ENCODE results near the gene DHX8. TPM values are rescaled to one million over a fixed set of nuclear protein-coding genes. Genes with fewer than 3 reads are reported as not detected.
"Not testable (repeated sequence)": the region's sequence is repeated elsewhere in the genome, so short reads cannot be mapped to it uniquely, and the experiment has no call there.

The DHX8 gene
- total and polyA plus RNA-seq, 7 donors: 13.4 to 42.5 (median 27.5) TPM

DNA sequence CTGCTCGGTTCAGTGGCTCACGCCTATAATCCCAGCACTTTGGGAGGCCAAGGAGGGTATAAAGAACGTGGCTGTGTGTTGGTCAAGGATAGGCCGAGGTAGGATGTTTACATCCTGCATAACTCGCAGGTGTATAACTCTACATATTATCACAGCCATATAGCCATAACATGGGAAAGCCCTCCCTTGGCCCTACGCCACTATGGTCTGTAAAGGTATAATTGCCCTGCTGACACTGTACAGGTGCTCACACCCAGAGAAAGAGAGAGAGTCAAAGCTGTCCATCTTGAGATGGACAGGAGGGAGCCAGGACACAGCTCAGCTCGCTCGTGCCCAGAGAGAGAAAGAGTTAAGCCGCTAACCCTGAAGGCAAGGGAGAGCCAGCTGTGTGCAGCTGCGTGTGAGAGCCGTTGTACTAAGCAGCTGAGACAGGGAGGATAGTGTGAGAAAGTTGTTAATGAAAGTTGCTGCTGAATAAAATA, 30.4 kb upstream of the DHX8 start:
- intact Hi-C loops (cut with DNase I): no loop called here
- H3K4me1 ChIP-seq: peaks cover 4% of the 10 kb centered on the region
- no peak for DNase-seq
- H3K4me3 ChIP-seq: no peak overlapping the region
- WGBS, 3 donors: 41 to 45% (median 42%) methylated on average over 11 of the region's 11 CpGs
- ATAC-seq: no peak
- H3K27me3 ChIP-seq (ENCODE audit: insufficient read depth in 3 of 3, low read length in 2 of 3): peaks cover 0 to 3% (median 0%) of the 10 kb centered on the region in 3 donors
- H3K27ac ChIP-seq: no peak overlapping the region
- TF ChIP-seq CTCF (IDR thresholded peaks at IDR 0.05): no peak
- no peaks in the 10 kb centered on the region for H3K9me3 ChIP-seq
- no peaks in the 10 kb centered on the region for H3K36me3 ChIP-seq (ENCODE audit: insufficient read depth in 1 of 2, low read depth in 1 of 2)

DNA sequence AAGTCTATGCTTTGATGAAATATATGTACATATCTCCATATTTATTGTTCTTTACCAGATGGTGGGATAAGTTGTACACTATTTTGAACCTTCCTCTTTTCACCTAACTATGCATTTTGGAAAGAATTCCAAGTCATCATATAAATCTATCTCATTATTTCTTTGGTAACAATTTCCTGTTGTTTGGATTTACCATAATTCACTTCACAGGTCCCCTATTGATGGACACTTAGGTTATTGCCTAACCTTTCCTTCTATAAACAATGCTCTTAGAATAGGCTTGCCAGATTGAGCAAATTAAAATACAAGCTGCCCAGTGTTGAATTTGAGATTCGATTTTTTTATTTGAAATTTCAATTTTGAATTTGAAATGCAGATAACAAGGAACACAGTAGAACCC, 28.9 kb upstream of the DHX8 start:
- no peak for TF ChIP-seq CTCF (IDR thresholded peaks at IDR 0.05)
- Histone ChIP-seq H3K36me3 (ENCODE audit: insufficient read depth in 1 of 2, low read depth in 1 of 2) (no peaks in the 10 kb centered on the region), H3K4me1 (peaks cover 4% of the 10 kb centered on the region), H3K27ac (no peak overlapping the region), H3K4me3 (no peak overlapping the region), H3K27me3 (ENCODE audit: insufficient read depth in 3 of 3, low read length in 2 of 3) (peaks cover 0 to 3% (median 0%) of the 10 kb centered on the region in 3 donors), H3K9me3 (no peaks in the 10 kb centered on the region)
- ATAC-seq (no peak), DNase-seq (no peak)
- intact Hi-C loops (cut with DNase I): no loop called here
- 67 to 73% (median 69%) methylated on average over 1 of the region's 1 CpG for WGBS, 3 donors

DNA sequence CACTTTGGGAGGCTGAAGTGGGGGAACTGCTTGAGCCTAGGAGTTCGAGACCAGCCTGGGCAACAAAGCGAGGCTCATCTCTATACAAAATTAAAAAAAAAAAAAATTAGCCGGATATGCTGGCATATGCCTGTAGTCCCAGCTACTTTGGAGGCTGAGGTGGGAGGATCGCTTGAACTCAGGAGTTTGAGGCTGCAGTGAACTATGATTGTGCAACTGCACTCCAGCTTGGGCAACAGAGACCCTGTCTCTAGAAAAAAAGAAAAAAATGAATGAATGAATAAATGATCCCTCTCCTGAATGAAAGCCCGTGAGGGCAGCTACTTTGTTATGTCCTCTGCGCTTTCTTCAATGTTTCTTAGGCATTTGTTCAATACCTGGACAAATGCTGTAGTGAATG, 27.7 kb upstream of the DHX8 start:
- H3K36me3 ChIP-seq (ENCODE audit: insufficient read depth in 1 of 2, low read depth in 1 of 2): no peaks in the 10 kb centered on the region
- WGBS, 3 donors: 95 to 97% (median 96%) methylated on average over 6 of the region's 6 CpGs
- H3K4me3 ChIP-seq: no peak overlapping the region
- DNase-seq: no peak
- H3K9me3 ChIP-seq: no peaks in the 10 kb centered on the region
- H3K27ac ChIP-seq: no peak overlapping the region
- intact Hi-C loops (cut with DNase I): no loop called here
- no peak for TF ChIP-seq CTCF (IDR thresholded peaks at IDR 0.05)
- H3K27me3 ChIP-seq (ENCODE audit: insufficient read depth in 3 of 3, low read length in 2 of 3): peaks cover 0 to 3% (median 0%) of the 10 kb centered on the region in 3 donors
- no peak for ATAC-seq
- peaks cover 4% of the 10 kb centered on the region for H3K4me1 ChIP-seq

- H3K4me1 ChIP-seq: peaks cover 4% of the 10 kb centered on the region
- no peaks in the 10 kb centered on the region for H3K9me3 ChIP-seq
- peak; percentile 78 to 87 (median 84) for ATAC-seq
- TF ChIP-seq CTCF (IDR thresholded peaks at IDR 0.05): no peak
- H3K36me3 ChIP-seq (ENCODE audit: insufficient read depth in 1 of 2, low read depth in 1 of 2): no peaks in the 10 kb centered on the region
- H3K4me3 ChIP-seq: no peak overlapping the region
- no peak overlapping the region for H3K27ac ChIP-seq
- DNase-seq: peak in 1 of 2 donors; percentile 42
- intact Hi-C loops (cut with DNase I): no loop called here
- 25 to 34% (median 26%) methylated on average over 7 of the region's 7 CpGs for WGBS, 3 donors
- H3K27me3 ChIP-seq (ENCODE audit: insufficient read depth in 3 of 3, low read length in 2 of 3): peaks cover 0 to 3% (median 0%) of the 10 kb centered on the region in 3 donors
Observed at GRCh38 chr17:43456661-43457361, 27.0 kb upstream of the DHX8 start.

DNA sequence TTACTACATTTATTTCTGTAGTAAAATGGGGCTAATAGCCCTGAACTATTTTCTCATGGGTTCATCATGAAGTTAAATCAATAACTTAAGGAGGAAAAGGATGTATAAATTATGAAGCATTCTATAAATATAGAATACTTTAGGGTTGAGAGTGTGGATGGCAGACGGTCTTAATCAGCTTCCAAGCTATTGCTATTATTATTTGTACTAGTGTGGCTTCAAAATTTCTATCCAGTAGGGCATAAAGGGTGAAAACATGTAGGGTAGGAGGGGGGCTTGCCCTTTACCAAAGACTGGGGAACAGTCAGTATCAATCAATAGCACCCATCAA, 26.4 kb upstream of the DHX8 start:
- intact Hi-C loops (cut with DNase I): no loop called here
- H3K36me3 ChIP-seq (ENCODE audit: insufficient read depth in 1 of 2, low read depth in 1 of 2): no peaks in the 10 kb centered on the region
- no peak overlapping the region for H3K4me3 ChIP-seq
- peaks cover 4% of the 10 kb centered on the region for H3K4me1 ChIP-seq
- WGBS, 3 donors: 57 to 64% (median 59%) methylated on average over 1 of the region's 1 CpG
- ATAC-seq (no peak), DNase-seq (no peak)
- TF ChIP-seq CTCF (IDR thresholded peaks at IDR 0.05): no peak
- H3K9me3 ChIP-seq: no peaks in the 10 kb centered on the region
- H3K27ac ChIP-seq: no peak overlapping the region
- peaks cover 0 to 3% (median 0%) of the 10 kb centered on the region in 3 donors for H3K27me3 ChIP-seq (ENCODE audit: insufficient read depth in 3 of 3, low read length in 2 of 3)

- H3K4me3 ChIP-seq; ATAC-seq; intact Hi-C loops (cut with DNase I); H3K9me3 ChIP-seq; H3K36me3 ChIP-seq (ENCODE audit: insufficient read depth in 1 of 2, low read depth in 1 of 2); DNase-seq; H3K27ac ChIP-seq; H3K4me1 ChIP-seq; H3K27me3 ChIP-seq (ENCODE audit: insufficient read depth in 3 of 3, low read length in 2 of 3): not testable (repeated sequence)
- WGBS, 3 donors: 87 to 94% (median 94%) methylated on average over 5 of the region's 5 CpGs
Observed at GRCh38 chr17:43459878-43460277, 23.9 kb upstream of the DHX8 start.

Measured in psoas muscle (tissue), 8 donors.